ENCODE measurements around the gene MAPK13.

- TF ChIP-seq CTCF (conservative IDR thresholded peaks at IDR 0.05; ENCODE audit: low read depth, low read length) (no peak), EZH2 (IDR thresholded peaks at IDR 0.05; ENCODE audit: borderline replicate concordance, low read depth, low read length, poor library complexity, severe bottlenecking) (no peak)
Measured at GRCh38 chr6:36126553-36127458, 3.5 kb upstream of the MAPK13 start.
